ENCODE results near the gene SKA3. TPM values are rescaled to one million over a fixed set of nuclear protein-coding genes. Genes with fewer than 3 reads are reported as not detected.

SKA3 gene
- total RNA-seq, 1 donor from 2014 or later = 1.4 TPM

DNA sequence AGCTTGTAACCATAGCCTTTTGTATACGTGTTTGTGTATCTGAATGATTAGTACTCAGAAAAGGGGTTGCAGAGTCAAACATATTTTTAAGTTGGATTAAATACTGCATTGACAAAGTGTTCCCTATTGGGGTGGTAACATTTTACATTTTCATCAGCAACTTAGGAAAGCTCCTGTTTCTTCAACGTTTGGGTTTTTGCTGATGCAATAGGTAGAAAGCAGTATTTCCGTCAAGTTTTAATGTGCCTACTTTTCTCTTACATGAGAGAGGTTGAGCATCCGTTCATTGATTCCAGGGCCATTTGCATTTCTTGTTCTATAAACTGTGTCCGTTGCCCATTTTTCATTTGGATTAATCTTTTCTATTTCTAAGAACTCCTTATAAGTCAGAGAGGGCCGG, 56.2 kb downstream of the SKA3 start:
- intact Hi-C loops (cut with DNase I) = no loop called here
- H3K36me3 ChIP-seq = no peaks in the 10 kb centered on the region
- H3K27me3 ChIP-seq (ENCODE audit: low read depth) = no peaks in the 10 kb centered on the region
- H3K27ac ChIP-seq = no peak overlapping the region
- no peak overlapping the region for H3K4me3 ChIP-seq
- H3K4me1 ChIP-seq = no peaks in the 10 kb centered on the region
- ATAC-seq (no peak), DNase-seq (no peak)
- TF ChIP-seq, protein P1, sequence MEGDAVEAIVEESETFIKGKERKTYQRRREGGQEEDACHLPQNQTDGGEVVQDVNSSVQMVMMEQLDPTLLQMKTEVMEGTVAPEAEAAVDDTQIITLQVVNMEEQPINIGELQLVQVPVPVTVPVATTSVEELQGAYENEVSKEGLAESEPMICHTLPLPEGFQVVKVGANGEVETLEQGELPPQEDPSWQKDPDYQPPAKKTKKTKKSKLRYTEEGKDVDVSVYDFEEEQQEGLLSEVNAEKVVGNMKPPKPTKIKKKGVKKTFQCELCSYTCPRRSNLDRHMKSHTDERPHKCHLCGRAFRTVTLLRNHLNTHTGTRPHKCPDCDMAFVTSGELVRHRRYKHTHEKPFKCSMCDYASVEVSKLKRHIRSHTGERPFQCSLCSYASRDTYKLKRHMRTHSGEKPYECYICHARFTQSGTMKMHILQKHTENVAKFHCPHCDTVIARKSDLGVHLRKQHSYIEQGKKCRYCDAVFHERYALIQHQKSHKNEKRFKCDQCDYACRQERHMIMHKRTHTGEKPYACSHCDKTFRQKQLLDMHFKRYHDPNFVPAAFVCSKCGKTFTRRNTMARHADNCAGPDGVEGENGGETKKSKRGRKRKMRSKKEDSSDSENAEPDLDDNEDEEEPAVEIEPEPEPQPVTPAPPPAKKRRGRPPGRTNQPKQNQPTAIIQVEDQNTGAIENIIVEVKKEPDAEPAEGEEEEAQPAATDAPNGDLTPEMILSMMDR (IDR thresholded peaks at IDR 0.05) = no peak
- H3K9me3 ChIP-seq = no peaks in the 10 kb centered on the region

DNA sequence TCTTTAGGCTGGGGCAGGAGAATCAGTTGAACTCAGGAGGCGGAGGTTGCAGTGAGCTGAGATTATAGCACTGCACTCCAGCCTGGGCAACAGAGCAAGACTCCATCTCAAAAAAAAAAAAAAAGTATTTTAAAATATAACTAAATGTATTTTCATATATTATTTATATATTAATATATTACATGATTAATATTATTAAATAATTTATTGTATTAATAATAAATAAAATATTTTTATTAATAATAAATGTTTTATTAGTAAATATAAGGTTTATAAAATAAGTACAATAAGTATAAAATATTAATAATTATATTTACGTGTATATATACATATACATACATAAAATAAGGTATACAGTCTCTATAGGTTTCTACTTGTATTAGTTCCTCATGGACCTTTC, 56.8 kb downstream of the SKA3 start:
- intact Hi-C loops (cut with DNase I) = no loop called here
- Histone ChIP-seq H3K36me3 (no peaks in the 10 kb centered on the region), H3K27me3 (ENCODE audit: low read depth) (no peaks in the 10 kb centered on the region), H3K27ac (no peak overlapping the region), H3K9me3 (no peaks in the 10 kb centered on the region), H3K4me3 (no peak overlapping the region), H3K4me1 (no peaks in the 10 kb centered on the region)
- no peak for DNase-seq
- TF ChIP-seq, protein P1 (IDR thresholded peaks at IDR 0.05) = no peak
- ATAC-seq = no peak

DNA sequence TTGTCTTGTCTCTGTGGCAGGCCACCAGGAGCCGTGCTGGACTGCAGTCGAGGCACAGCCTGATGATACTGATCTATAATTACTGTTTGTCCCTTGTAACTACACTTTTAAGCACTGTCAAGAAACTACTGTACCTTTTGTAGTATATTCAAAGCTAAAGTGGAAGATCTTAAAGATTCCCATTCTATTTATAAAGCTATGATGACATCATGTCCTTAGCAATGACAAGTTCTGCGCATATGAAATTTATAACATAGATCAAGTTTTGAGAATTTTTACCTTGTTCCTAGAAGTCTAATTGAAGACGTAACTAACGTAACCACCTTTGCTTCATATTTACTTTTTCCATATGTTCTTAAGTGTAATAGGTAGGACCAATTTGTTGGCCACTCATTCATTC, 58.2 kb downstream of the SKA3 start:
- H3K27ac ChIP-seq = no peak overlapping the region
- no peak overlapping the region for H3K4me3 ChIP-seq
- TF ChIP-seq, protein P1 (IDR thresholded peaks at IDR 0.05) = no peak
- ATAC-seq (no peak), DNase-seq (no peak)
- H3K36me3 ChIP-seq = no peaks in the 10 kb centered on the region
- H3K27me3 ChIP-seq (ENCODE audit: low read depth) = no peaks in the 10 kb centered on the region
- no peaks in the 10 kb centered on the region for H3K9me3 ChIP-seq
- no peaks in the 10 kb centered on the region for H3K4me1 ChIP-seq
- intact Hi-C loops (cut with DNase I) = no loop called here

DNA sequence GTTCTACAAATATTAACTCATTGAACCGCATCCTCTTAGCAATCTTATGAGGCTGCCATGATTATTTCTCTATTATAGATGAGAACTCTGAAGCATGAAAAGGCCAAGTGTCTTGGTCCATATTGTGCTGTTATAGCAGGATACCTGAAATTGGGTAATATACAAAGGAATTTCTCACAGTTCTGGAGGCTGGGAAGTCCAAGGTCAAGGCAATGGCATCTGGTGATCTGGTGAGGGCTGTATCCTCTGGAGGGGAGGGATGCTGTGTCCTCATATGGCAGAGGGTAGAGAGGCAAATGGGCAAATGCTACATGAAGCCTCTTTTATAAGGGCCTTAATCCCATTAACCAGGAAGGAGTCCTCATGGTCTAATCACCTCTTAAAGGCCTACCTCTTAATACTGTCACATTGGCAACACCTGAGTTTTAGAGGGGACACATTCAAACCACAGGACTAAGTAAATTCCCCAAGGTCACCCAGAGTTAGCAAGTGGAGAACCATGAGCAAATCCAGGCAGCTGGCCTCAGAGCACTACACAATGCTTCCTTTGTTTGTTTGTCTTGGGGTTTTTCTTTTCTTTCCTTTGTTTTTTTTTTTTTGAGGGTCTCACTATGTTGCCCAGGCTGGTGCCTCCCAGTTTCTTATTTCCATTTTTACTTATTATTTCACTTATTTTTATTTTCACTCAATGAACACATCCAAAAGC, 59.1 kb downstream of the SKA3 start:
- H3K36me3 ChIP-seq = no peaks in the 10 kb centered on the region
- intact Hi-C loops (cut with DNase I) = no loop called here

DNA sequence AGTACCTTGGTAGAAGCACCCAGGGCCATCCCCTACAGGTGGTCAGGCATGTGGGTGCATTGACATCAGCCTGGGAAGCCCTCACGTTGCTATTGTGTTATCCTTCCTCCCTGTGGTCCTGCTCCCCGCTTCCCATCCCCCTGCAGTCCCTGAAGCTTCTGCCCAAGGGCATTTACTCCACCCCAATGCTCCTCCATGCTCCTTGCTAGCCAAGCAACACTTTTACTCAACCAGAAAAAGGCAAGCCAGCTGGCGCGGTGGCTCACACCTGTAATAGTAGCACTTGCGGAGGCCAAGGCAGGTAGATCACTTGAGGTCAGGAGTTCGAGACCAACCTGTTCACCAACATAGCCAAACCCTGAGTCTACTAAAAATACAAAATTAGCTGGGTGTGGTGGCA, 60.2 kb downstream of the SKA3 start:
- H3K4me1 ChIP-seq = no peaks in the 10 kb centered on the region
- TF ChIP-seq, protein P1 (IDR thresholded peaks at IDR 0.05) = no peak
- no peak overlapping the region for H3K4me3 ChIP-seq
- H3K27me3 ChIP-seq (ENCODE audit: low read depth) = no peaks in the 10 kb centered on the region
- H3K9me3 ChIP-seq = no peaks in the 10 kb centered on the region
- H3K27ac ChIP-seq = no peak overlapping the region
- ATAC-seq (no peak), DNase-seq (no peak)
- no peaks in the 10 kb centered on the region for H3K36me3 ChIP-seq
- intact Hi-C loops (cut with DNase I) = no loop called here

More for the DNA sequence above, 59.1 kb downstream of the SKA3 start:
- no peak for DNase-seq
- H3K9me3 ChIP-seq = no peaks in the 10 kb centered on the region
- H3K27me3 ChIP-seq (ENCODE audit: low read depth) = no peaks in the 10 kb centered on the region
- ATAC-seq = no peak
- H3K4me1 ChIP-seq = no peaks in the 10 kb centered on the region
- no peak overlapping the region for H3K4me3 ChIP-seq
- TF ChIP-seq, protein P1 (IDR thresholded peaks at IDR 0.05) = no peak
- no peak overlapping the region for H3K27ac ChIP-seq
